SK-N-SH treated with all-trans-retinoic acid at 6 μM for 48 hours (cell line): ENCODE measurements around the gene CSTF2T.
"Not testable (repeated sequence)": the region's sequence is repeated elsewhere in the genome, so short reads cannot be mapped to it uniquely, and the experiment has no call there.

Experiments
- ATAC-seq: fragments of 200-7000 bp; cut with Tn5 transposase; 3 replicates; pipeline ENCODE4 v1.9.1; 2020; ENCODE audit warnings: mild to moderate bottlenecking, moderate library complexity
- ARNTL ChIP-seq: fragments of 450-650 bp; formaldehyde crosslinking; IDR thresholded peaks from 2 replicates; pipeline ENCODE4 v1.5.0; 2020; ENCODE audit warnings: low read depth, mild to moderate bottlenecking, moderate library complexity, borderline replicate concordance
- CSDC2 ChIP-seq: fragments of 250-450 bp; sonication (Bioruptor Pico); IDR thresholded peaks from 2 replicates; pipeline ENCODE4 v1.5.0; 2020; ENCODE audit warnings: mild to moderate bottlenecking, moderate library complexity
- CSRNP3 ChIP-seq: fragments of 250-450 bp; sonication (Bioruptor Pico); IDR thresholded peaks from 2 replicates; pipeline ENCODE4 v1.5.1; 2021; ENCODE audit warnings: mild to moderate bottlenecking, moderate library complexity
- ESRRG ChIP-seq: fragments of 250-450 bp; sonication (Bioruptor Pico); IDR thresholded peaks from 2 replicates; pipeline ENCODE4 v1.6.1; 2021; ENCODE audit warnings: mild to moderate bottlenecking
- GLIS3 ChIP-seq: fragments of 250-450 bp; sonication (Bioruptor Pico); IDR thresholded peaks from 2 replicates; pipeline ENCODE4 v1.5.0; 2020; ENCODE audit warnings: mild to moderate bottlenecking, moderate library complexity
- ISL1 ChIP-seq: fragments of 250-450 bp; sonication (Bioruptor Pico); IDR thresholded peaks from 2 replicates; pipeline ENCODE4 v2.1.2; 2022; ENCODE audit warnings: mild to moderate bottlenecking, moderate library complexity
- OSR1 ChIP-seq: fragments of 250-450 bp; sonication (Bioruptor Pico); IDR thresholded peaks from 2 replicates; pipeline ENCODE4 v1.8.0; 2022; ENCODE audit warnings: moderate library complexity, mild to moderate bottlenecking, inconsistent platforms
- PPARA ChIP-seq: fragments of 250-450 bp; sonication (Bioruptor Pico); IDR thresholded peaks from 2 replicates; pipeline ENCODE4 v1.5.0; 2020; ENCODE audit warnings: mild to moderate bottlenecking, borderline replicate concordance
- SNAI2 ChIP-seq: fragments of 250-450 bp; sonication (Bioruptor Pico); IDR thresholded peaks from 2 replicates; pipeline ENCODE4 v1.5.0; 2020; ENCODE audit warnings: mild to moderate bottlenecking, moderate library complexity
- TCF4 ChIP-seq: fragments of 250-450 bp; sonication (Bioruptor Pico); IDR thresholded peaks from 2 replicates; pipeline ENCODE4 v1.8.0; 2021; ENCODE audit warnings: mild to moderate bottlenecking, moderate library complexity, borderline replicate concordance
- TOX ChIP-seq: fragments of 250-450 bp; sonication (Bioruptor Pico); IDR thresholded peaks from 2 replicates; pipeline ENCODE4 v1.8.0; 2021; ENCODE audit warnings: mild to moderate bottlenecking, moderate library complexity, borderline replicate concordance
- TSHZ2 ChIP-seq: fragments of 250-450 bp; sonication (Bioruptor Pico); IDR thresholded peaks from 2 replicates; pipeline ENCODE4 v1.5.0; 2020; ENCODE audit warnings: mild to moderate bottlenecking, moderate library complexity
- ZC3H10 ChIP-seq: fragments of 250-450 bp; sonication (Bioruptor Pico); IDR thresholded peaks from 2 replicates; pipeline ENCODE4 v1.5.1; 2021; ENCODE audit warnings: mild to moderate bottlenecking, moderate library complexity
- ZFP3 ChIP-seq: fragments of 250-450 bp; sonication (Bioruptor Pico); IDR thresholded peaks from 2 replicates; pipeline ENCODE4 v1.5.0; 2020; ENCODE audit warnings: mild to moderate bottlenecking, moderate library complexity
- ZFP30 ChIP-seq: fragments of 450-650 bp; formaldehyde crosslinking; IDR thresholded peaks from 2 replicates; pipeline ENCODE4 v1.5.0; 2022; ENCODE audit warnings: mild to moderate bottlenecking, moderate library complexity
- ZNF565 ChIP-seq: fragments of 450-650 bp; formaldehyde crosslinking; conservative IDR thresholded peaks from 2 replicates; pipeline ENCODE4 v1.5.0; 2020; ENCODE audit warnings: low read depth, mild to moderate bottlenecking, moderate library complexity
- TF ChIP-seq, protein P1 (sequence below): fragments of 250-450 bp; sonication (Bioruptor Pico); IDR thresholded peaks from 2 replicates; pipeline ENCODE4 v1.8.0; 2020; ENCODE audit warnings: mild to moderate bottlenecking, moderate library complexity, borderline replicate concordance
- TF ChIP-seq, protein P2 (sequence below): fragments of 250-450 bp; sonication (Bioruptor Pico); IDR thresholded peaks from 2 replicates; pipeline ENCODE4 v1.5.1; 2020; ENCODE audit warnings: low read depth, mild to moderate bottlenecking, moderate library complexity

Gene CSTF2T

DNA sequence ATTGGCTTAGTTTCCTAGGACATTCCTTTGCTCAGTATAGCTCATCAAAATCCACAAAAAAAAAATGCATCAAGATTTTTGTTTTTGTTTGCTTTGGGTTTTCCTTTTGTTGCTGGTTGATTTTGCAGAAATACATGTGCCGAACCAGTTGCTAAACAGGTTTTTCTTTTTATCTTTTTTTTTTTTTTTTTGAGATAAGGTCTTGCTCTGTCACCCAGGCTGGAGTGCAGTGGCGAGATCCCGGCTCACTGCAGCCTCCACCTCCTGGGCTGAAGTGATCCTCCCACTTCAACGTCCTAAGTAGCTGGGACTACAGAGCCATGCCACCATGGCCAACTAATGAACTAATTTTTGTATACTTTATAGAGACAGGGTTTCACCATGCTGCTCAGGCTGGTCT is 8.3 kb downstream of the CSTF2T start (continued):
- TF ChIP-seq ZNF565 (CRISPR knock-in tag): no peak
- TF ChIP-seq, protein P1, sequence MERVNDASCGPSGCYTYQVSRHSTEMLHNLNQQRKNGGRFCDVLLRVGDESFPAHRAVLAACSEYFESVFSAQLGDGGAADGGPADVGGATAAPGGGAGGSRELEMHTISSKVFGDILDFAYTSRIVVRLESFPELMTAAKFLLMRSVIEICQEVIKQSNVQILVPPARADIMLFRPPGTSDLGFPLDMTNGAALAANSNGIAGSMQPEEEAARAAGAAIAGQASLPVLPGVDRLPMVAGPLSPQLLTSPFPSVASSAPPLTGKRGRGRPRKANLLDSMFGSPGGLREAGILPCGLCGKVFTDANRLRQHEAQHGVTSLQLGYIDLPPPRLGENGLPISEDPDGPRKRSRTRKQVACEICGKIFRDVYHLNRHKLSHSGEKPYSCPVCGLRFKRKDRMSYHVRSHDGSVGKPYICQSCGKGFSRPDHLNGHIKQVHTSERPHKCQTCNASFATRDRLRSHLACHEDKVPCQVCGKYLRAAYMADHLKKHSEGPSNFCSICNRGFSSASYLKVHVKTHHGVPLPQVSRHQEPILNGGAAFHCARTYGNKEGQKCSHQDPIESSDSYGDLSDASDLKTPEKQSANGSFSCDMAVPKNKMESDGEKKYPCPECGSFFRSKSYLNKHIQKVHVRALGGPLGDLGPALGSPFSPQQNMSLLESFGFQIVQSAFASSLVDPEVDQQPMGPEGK (CRISPR knock-in tag): no peak
- no peak for TF ChIP-seq ARNTL (CRISPR knock-in tag)

DNA sequence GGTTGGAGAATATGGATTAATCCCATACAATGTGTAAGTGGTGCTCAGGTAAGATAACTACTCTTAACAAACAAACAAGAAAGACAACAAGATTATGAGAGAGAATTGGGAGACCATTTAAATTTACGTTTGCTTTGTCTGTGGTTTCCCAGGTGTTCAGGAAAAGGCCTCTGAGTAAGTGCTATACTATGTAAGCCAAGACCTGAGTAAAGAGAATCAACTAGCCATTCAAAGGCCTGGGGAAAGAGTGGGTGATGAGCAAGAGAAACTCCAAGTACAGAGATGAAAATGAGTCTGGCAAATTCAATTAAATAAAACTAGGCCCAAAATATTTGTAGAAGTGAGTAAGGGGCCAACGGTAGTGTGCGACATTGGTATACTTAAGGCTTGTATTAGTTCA is 9.9 kb downstream of the CSTF2T start:
- no peak for ATAC-seq
- TF ChIP-seq ZC3H10 (CRISPR knock-in tag) (no peak), ZFP30 (CRISPR knock-in tag) (no peak), TOX (CRISPR knock-in tag) (no peak), SNAI2 (CRISPR knock-in tag) (no peak), TCF4 (no peak), OSR1 (CRISPR knock-in tag) (no peak), GLIS3 (CRISPR knock-in tag) (no peak), CSRNP3 (CRISPR knock-in tag) (no peak), ISL1 (CRISPR knock-in tag) (no peak), PPARA (CRISPR knock-in tag) (no peak), CSDC2 (CRISPR knock-in tag) (no peak), TSHZ2 (no peak), ZFP3 (CRISPR knock-in tag) (no peak), ESRRG (no peak), ZNF565 (CRISPR knock-in tag) (no peak), ARNTL (CRISPR knock-in tag) (no peak)
- TF ChIP-seq, protein P2, sequence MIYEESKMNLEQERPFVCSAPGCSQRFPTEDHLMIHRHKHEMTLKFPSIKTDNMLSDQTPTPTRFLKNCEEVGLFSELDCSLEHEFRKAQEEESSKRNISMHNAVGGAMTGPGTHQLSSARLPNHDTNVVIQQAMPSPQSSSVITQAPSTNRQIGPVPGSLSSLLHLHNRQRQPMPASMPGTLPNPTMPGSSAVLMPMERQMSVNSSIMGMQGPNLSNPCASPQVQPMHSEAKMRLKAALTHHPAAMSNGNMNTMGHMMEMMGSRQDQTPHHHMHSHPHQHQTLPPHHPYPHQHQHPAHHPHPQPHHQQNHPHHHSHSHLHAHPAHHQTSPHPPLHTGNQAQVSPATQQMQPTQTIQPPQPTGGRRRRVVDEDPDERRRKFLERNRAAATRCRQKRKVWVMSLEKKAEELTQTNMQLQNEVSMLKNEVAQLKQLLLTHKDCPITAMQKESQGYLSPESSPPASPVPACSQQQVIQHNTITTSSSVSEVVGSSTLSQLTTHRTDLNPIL: no peak
- TF ChIP-seq, protein P1 (CRISPR knock-in tag): no peak

- ATAC-seq: not testable (repeated sequence)
Measured at GRCh38 chr10:51688826-51689225, 10.6 kb downstream of the CSTF2T start.

- no peak for TF ChIP-seq ZFP30 (CRISPR knock-in tag)
- no peak for TF ChIP-seq SNAI2 (CRISPR knock-in tag)
- TF ChIP-seq ARNTL (CRISPR knock-in tag): no peak
- no peak for TF ChIP-seq ZC3H10 (CRISPR knock-in tag)
- TF ChIP-seq PPARA (CRISPR knock-in tag): no peak
- ATAC-seq: no peak
Measured at GRCh38 chr10:51687296-51687695, 12.1 kb downstream of the CSTF2T start.
